Tibial nerve (tissue), 4 donors: ENCODE results near the gene LRP6.

Experiments used
- EP300 ChIP-seq, 2 donors: sonication (generic); formaldehyde crosslinking; IDR thresholded peaks; one replicate each; pipeline ENCODE4 v1.6.1; 2017; ENCODE audit warnings: antibody characterized with exemption in 2 of 2, mild to moderate bottlenecking in 1 of 2
- POLR2A ChIP-seq, 2 donors: fragments of 450-650 bp; IDR thresholded peaks; one replicate each; pipeline ENCODE4 v1.6.1; 2017; ENCODE audit warnings: antibody characterized with exemption in 2 of 2, mild to moderate bottlenecking in 2 of 2, moderate library complexity in 2 of 2
- TF ChIP-seq, protein P1 (sequence below), 5 experiments: fragments of 200-600 bp in 3 of 5; fragments of 450-650 bp in 2 of 5; sonication (generic) in 3 of 5; IDR thresholded peaks; one replicate each; pipeline ENCODE4 v1.5.1; 2016 to 2019; ENCODE audit warnings: antibody characterized with exemption in 5 of 5, mild to moderate bottlenecking in 3 of 5, moderate library complexity in 2 of 5

- TF ChIP-seq, protein P1, sequence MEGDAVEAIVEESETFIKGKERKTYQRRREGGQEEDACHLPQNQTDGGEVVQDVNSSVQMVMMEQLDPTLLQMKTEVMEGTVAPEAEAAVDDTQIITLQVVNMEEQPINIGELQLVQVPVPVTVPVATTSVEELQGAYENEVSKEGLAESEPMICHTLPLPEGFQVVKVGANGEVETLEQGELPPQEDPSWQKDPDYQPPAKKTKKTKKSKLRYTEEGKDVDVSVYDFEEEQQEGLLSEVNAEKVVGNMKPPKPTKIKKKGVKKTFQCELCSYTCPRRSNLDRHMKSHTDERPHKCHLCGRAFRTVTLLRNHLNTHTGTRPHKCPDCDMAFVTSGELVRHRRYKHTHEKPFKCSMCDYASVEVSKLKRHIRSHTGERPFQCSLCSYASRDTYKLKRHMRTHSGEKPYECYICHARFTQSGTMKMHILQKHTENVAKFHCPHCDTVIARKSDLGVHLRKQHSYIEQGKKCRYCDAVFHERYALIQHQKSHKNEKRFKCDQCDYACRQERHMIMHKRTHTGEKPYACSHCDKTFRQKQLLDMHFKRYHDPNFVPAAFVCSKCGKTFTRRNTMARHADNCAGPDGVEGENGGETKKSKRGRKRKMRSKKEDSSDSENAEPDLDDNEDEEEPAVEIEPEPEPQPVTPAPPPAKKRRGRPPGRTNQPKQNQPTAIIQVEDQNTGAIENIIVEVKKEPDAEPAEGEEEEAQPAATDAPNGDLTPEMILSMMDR (IDR thresholded peaks at IDR 0.05), result no peak
- no peak for TF ChIP-seq EP300 (IDR thresholded peaks at IDR 0.05)
- no peak for TF ChIP-seq POLR2A (IDR thresholded peaks at IDR 0.05)
Measured at GRCh38 chr12:12226187-12226586, 40.7 kb downstream of the LRP6 start.
